Measurements from ENCODE around the gene UPF3A.

DNA sequence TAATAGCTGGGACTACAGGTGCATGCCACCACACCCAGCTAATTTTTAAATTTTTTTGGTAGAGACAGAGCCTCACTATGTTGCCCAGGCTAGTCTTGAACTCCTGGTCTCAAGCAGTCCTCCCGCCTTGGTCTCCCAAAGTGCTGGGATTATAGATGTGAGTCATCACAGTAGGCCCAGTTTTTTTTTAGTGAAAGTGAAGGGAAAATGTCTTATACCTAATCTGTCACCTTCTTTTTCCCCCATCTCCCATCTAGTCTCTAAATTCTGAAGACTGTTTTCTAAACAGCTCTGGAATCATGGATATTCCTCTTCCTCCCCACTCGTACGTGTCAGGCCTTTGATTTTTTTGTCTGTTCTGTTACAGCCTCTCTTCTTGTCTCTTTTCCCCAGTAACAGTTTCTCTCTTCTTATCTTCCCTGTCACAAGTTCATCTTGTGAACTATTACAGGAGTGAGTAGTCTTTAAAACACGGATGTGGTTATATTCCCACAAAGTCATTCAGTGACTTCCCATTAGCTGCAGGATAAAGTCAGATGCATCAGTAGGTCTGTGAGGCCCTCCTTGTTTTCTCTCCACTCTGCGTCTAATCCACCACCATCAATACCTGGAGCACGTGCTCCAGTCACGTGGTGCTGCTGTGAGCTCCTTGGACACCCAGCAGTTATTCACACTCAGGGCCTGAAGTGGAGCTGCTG lies 43.8 kb upstream of the UPF3A start:
- TF ChIP-seq CTCF (conservative IDR thresholded peaks at IDR 0.05; ENCODE audit: low read length) (no peak), EZH2phosphoT487 (IDR thresholded peaks at IDR 0.05; ENCODE audit: borderline replicate concordance) (no peak)

Measured in Loucy (cell line).